Measurements from ENCODE around the gene PRIM1. TPM values are rescaled to one million over a fixed set of nuclear protein-coding genes. Genes with fewer than 3 reads are reported as not detected.

PRIM1 gene
- total RNA-seq, 1 donor from 2014 or later, result 13.0 TPM

DNA sequence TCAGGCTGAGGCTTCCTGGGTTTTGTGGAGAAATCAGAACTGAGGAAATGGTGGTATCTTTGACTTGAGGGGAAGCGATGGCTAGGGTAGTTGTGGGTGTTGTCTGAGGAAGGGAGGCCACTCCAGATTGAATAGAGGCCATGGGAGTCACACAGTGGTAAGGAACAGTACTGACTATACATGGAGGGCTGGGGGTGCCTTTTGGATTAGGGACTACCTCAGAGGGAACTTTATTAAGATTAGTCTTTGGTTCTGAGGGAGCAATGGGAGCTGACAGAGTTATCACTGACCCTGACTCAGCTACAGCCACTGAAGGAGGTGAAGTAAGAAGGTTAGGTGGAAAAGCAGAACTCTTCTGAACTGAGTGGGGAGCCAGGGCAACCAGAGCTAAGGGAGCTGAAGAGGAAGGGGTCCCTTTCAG lies 31.4 kb downstream of the PRIM1 start:
- H3K9me3 Mint-ChIP-seq, result no peaks in the 10 kb centered on the region
- no peaks in the 10 kb centered on the region for H3K27me3 Mint-ChIP-seq (ENCODE audit: low read depth)
- H3K36me3 Mint-ChIP-seq, result peaks cover 36% of the 10 kb centered on the region
- H3K27ac Mint-ChIP-seq, result peak overlapping the region; percentile 99
- DNase-seq (ENCODE audit: low spot score in 2 of 2, unreplicated experiment in 2 of 2), result no peak
- H3K4me1 Mint-ChIP-seq, result peaks cover 74% of the 10 kb centered on the region
- TF ChIP-seq, protein P1, sequence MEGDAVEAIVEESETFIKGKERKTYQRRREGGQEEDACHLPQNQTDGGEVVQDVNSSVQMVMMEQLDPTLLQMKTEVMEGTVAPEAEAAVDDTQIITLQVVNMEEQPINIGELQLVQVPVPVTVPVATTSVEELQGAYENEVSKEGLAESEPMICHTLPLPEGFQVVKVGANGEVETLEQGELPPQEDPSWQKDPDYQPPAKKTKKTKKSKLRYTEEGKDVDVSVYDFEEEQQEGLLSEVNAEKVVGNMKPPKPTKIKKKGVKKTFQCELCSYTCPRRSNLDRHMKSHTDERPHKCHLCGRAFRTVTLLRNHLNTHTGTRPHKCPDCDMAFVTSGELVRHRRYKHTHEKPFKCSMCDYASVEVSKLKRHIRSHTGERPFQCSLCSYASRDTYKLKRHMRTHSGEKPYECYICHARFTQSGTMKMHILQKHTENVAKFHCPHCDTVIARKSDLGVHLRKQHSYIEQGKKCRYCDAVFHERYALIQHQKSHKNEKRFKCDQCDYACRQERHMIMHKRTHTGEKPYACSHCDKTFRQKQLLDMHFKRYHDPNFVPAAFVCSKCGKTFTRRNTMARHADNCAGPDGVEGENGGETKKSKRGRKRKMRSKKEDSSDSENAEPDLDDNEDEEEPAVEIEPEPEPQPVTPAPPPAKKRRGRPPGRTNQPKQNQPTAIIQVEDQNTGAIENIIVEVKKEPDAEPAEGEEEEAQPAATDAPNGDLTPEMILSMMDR (IDR thresholded peaks at IDR 0.05; ENCODE audit: unreplicated experiment), result no peak
- H3K4me3 Mint-ChIP-seq, result peak overlapping the region; percentile 11

DNA sequence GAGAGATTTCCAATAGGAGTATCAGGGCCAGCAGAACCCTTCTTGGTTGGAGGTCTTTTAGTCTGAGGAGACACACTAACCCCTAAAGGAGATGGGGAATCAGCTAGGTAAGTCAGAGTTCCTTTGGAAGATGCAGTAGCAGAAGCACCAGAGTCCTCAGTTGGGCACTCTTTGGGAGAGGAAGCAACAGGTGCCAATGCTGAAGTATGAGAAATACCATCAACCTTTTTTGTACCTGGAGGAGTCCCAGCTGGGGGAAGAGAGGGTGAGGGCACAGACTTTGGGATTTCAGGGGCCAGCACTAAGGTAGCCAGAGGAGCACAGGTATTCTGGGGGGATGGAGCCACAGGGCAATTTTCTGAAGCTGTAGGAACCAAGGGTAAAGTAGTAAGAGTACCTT lies 33.1 kb downstream of the PRIM1 start:
- Mint-ChIP-seq H3K4me1 (peaks cover 84% of the 10 kb centered on the region), H3K9me3 (no peaks in the 10 kb centered on the region), H3K27me3 (ENCODE audit: low read depth) (no peaks in the 10 kb centered on the region), H3K36me3 (peaks cover 46% of the 10 kb centered on the region), H3K27ac (peak overlapping the region; percentile 63), H3K4me3 (no peak overlapping the region)
- TF ChIP-seq, protein P1 (IDR thresholded peaks at IDR 0.05; ENCODE audit: unreplicated experiment), result no peak
- DNase-seq (ENCODE audit: low spot score in 2 of 2, unreplicated experiment in 2 of 2), result no peak

DNA sequence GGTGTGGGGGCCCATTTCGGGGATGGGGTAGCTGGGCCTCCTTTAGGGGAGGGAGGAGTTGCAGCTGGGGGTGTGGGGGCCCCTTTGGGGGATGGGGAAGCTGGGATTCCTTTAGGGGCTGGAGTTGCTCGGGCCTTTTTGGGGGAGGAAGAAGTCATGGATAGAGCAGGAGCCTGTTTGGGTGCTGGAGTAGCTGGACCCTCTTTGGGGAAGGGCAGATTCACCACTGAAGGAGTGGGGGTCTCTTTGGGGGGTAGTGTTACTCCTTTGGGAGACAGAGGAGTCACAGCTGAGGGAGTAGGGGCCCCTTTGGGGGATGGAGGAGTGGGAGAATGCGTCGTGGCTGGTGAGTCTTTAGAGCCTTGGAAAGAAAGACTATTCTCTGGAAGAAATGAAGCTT lies 33.5 kb downstream of the PRIM1 start:
- Mint-ChIP-seq H3K36me3 (peaks cover 47% of the 10 kb centered on the region), H3K4me1 (peaks cover 81% of the 10 kb centered on the region), H3K27ac (peak overlapping the region; percentile 63), H3K9me3 (no peaks in the 10 kb centered on the region), H3K4me3 (no peak overlapping the region), H3K27me3 (ENCODE audit: low read depth) (no peaks in the 10 kb centered on the region)
- TF ChIP-seq, protein P1 (IDR thresholded peaks at IDR 0.05; ENCODE audit: unreplicated experiment), result no peak
- DNase-seq (ENCODE audit: low spot score in 2 of 2, unreplicated experiment in 2 of 2), result no peak

DNA sequence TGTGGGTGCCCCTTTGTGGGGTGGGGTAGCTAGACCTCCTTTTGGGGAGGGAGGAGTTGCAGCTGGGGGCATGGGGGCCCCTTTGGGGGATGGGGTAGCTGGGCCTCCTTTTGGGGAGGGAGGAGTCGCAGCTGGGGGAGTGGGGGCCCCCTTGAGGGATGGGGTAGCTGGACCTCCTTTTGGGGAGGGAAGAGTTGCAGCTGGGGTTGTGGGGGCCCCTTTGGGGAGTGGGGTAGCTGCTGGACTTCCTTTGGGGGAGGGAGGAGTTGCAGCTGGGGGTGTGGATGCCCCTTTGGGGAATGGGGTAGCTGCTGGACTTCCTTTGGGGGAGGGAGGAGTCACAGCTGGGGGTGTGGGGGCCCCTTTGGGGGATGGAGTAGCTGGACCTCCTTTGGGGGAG lies 34.0 kb downstream of the PRIM1 start:
- TF ChIP-seq, protein P1 (IDR thresholded peaks at IDR 0.05; ENCODE audit: unreplicated experiment), result no peak
- no peak for DNase-seq (ENCODE audit: low spot score in 2 of 2, unreplicated experiment in 2 of 2)
- Mint-ChIP-seq H3K9me3 (no peaks in the 10 kb centered on the region), H3K27me3 (ENCODE audit: low read depth) (no peaks in the 10 kb centered on the region), H3K27ac (no peak overlapping the region), H3K4me1 (peaks cover 76% of the 10 kb centered on the region), H3K4me3 (no peak overlapping the region), H3K36me3 (peaks cover 52% of the 10 kb centered on the region)

DNA sequence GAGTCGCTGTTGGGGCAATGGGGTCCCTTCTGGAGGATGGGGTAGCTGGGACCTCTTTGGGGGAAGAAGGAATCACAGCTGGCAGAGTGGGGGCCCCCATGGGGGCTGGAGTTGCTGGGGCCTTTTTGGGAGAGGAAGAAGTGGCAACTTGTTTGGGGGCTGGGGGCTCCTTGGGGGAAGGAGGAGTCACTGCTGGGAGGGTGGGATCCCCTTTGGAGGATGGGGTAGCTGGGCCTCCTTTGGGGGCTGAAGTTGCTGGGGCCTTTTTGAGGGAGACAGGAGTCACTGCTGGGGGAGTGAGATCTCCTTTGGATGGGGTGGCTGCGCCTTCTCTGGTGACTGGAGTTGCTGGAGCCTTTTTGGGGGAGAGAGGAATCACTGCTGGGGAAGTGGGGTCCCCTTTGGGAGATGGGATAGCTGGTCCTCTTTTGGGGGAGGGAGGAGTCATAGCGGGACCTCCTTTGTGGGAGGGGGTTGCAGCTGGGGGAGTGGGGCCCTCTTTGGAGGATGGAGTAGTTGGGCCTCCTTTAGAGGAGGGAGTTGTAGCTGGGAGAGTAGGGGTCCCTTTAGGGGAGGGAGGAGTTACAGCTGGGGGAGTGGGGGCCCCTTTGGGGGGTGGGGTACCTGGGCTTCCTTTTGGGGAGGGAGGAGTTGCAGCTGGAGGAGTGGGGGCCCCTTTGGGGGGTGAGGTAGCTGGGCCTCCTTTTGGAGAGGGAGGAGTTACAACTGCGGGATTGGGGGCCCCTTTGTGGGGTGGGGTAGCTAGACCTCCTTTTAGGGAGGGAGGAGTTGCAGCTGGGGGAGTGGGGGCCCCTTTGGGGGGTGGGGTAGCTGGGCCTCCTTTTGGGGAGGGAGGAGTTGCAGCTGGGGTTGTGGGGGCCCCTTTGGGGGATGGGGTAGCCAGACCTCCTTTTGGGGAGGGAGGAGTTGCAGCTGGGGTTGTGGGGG lies 34.9 kb downstream of the PRIM1 start:
- H3K9me3 Mint-ChIP-seq, result no peaks in the 10 kb centered on the region
- DNase-seq (ENCODE audit: low spot score in 2 of 2, unreplicated experiment in 2 of 2), result no peak
- H3K27ac Mint-ChIP-seq, result peak overlapping the region; percentile 83
- peaks cover 67% of the 10 kb centered on the region for H3K4me1 Mint-ChIP-seq
- no peaks in the 10 kb centered on the region for H3K27me3 Mint-ChIP-seq (ENCODE audit: low read depth)
- H3K36me3 Mint-ChIP-seq, result peaks cover 58% of the 10 kb centered on the region
- TF ChIP-seq, protein P1 (IDR thresholded peaks at IDR 0.05; ENCODE audit: unreplicated experiment), result no peak
- H3K4me3 Mint-ChIP-seq, result no peak overlapping the region
